Measurements from ENCODE around the gene SIGLEC15.

The SIGLEC15 gene

DNA sequence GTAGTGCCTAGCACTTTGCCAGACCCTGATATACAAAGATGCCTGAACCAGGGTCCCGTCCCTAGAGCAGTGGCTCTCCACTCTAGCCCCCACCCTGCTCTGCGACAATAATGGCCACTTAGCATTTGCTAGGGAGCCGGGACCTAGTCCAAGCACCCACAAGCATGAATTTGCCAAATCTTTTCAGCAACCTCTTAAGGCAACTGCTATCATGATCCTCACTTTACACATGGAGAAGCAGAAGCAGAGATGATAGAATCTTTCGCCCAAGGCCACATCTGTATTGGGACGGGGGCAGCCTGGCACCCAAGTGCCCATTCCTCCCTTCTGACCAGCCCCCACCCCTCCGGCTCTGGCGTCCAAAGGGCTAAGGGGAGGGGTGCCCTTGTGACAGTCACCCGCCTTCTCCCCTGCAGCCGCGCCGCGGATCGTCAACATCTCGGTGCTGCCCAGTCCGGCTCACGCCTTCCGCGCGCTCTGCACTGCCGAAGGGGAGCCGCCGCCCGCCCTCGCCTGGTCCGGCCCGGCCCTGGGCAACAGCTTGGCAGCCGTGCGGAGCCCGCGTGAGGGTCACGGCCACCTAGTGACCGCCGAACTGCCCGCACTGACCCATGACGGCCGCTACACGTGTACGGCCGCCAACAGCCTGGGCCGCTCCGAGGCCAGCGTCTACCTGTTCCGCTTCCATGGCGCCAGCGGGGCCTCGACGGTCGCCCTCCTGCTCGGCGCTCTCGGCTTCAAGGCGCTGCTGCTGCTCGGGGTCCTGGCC is 13.0 kb downstream of the SIGLEC15 start:
- H3K4me3 ChIP-seq (ENCODE audit: control insufficient read depth, low read depth, low read length) = no peak overlapping the region
- TF ChIP-seq, protein P1, sequence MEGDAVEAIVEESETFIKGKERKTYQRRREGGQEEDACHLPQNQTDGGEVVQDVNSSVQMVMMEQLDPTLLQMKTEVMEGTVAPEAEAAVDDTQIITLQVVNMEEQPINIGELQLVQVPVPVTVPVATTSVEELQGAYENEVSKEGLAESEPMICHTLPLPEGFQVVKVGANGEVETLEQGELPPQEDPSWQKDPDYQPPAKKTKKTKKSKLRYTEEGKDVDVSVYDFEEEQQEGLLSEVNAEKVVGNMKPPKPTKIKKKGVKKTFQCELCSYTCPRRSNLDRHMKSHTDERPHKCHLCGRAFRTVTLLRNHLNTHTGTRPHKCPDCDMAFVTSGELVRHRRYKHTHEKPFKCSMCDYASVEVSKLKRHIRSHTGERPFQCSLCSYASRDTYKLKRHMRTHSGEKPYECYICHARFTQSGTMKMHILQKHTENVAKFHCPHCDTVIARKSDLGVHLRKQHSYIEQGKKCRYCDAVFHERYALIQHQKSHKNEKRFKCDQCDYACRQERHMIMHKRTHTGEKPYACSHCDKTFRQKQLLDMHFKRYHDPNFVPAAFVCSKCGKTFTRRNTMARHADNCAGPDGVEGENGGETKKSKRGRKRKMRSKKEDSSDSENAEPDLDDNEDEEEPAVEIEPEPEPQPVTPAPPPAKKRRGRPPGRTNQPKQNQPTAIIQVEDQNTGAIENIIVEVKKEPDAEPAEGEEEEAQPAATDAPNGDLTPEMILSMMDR (conservative IDR thresholded peaks at IDR 0.05; ENCODE audit: control insufficient read depth, insufficient read depth, low read depth, low read length) = no peak
- DNase-seq (ENCODE audit: low read depth) = no peak

DNA sequence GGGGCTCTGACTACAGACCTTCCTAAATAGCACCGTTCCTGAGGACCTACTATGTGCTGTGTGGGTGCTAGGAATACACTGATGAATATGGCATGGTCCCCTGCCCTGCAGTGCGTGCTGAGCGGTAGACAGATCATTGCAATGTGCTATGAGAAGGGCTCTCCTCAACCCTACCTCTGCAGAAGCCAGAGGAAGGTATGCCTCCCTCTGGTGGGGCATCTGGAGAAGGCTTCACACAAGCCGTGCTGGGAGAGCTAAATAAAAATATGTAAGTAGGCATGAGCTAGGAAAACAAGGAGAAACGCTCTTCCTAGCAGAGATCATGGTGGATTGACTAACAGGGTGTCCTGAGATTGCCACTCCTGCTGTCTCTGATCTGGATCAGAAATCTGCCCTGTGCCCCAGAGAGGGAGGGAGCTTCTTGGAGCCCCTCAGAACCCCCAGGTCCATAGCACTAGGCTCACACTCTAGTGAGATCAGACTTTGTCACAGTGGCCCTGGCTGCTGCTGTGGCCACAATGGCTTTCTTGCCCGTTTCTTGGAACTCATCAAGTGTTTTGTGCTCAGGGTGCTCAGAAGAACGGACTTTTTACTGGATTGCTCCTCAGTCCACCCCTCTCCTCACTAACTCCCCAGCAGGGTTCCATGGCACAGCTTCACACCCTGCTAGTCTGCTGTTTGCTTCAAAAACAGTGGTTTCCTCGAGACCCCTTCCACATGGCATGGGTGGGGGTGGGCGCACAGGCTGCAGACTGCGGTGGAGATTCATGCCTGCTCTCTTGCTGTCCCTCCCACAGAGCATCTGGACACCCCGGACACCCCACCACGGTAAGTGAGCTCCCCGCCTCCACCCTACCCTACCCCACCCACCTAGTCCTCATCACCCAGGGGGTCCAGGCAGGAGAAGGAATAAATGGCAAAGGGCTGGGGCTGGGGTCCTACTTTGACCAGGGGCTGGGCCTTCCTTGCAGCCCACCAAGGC is 14.2 kb downstream of the SIGLEC15 start:
- DNase-seq (ENCODE audit: low read depth) = peak; percentile 83
- no peak overlapping the region for H3K4me3 ChIP-seq (ENCODE audit: control insufficient read depth, low read depth, low read length)
- TF ChIP-seq, protein P1 (conservative IDR thresholded peaks at IDR 0.05; ENCODE audit: control insufficient read depth, insufficient read depth, low read depth, low read length) = peak; percentile 88

GRCh38 chr18:45841060-45841764 is 15.7 kb downstream of the SIGLEC15 start:
- TF ChIP-seq, protein P1 (conservative IDR thresholded peaks at IDR 0.05; ENCODE audit: control insufficient read depth, insufficient read depth, low read depth, low read length) = no peak
- no peak for DNase-seq (ENCODE audit: low read depth)

DNA sequence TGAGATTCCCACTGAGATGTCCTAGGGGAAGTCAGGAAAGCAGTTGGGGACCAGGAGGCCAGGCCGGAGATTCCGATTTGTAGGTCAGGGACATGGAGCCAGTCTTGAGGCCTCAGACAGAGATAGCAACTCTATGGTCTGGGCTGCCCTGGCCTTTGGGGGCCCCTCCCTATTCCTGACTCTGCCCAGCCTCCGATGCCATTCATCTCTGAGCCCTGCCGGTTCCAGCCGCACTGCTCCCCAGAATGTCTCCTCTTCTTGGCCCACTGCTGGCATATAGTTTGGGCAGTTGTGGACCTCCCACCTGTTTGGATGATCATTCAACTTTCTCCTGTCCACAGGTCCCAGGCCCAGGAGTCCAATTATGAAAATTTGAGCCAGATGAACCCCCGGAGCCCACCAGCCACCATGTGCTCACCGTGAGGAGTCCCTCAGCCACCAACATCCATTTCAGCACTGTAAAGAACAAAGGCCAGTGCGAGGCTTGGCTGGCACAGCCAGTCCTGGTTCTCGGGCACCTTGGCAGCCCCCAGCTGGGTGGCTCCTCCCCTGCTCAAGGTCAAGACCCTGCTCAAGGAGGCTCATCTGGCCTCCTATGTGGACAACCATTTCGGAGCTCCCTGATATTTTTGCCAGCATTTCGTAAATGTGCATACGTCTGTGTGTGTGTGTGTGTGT is 16.4 kb downstream of the SIGLEC15 start:
- DNase-seq (ENCODE audit: low read depth) = no peak
- TF ChIP-seq, protein P1 (conservative IDR thresholded peaks at IDR 0.05; ENCODE audit: control insufficient read depth, insufficient read depth, low read depth, low read length) = no peak
- no peak overlapping the region for H3K4me3 ChIP-seq (ENCODE audit: control insufficient read depth, low read depth, low read length)

More at GRCh38 chr18:45841060-45841764, 15.7 kb downstream of the SIGLEC15 start:
- no peak overlapping the region for H3K4me3 ChIP-seq (ENCODE audit: control insufficient read depth, low read depth, low read length)

DNA sequence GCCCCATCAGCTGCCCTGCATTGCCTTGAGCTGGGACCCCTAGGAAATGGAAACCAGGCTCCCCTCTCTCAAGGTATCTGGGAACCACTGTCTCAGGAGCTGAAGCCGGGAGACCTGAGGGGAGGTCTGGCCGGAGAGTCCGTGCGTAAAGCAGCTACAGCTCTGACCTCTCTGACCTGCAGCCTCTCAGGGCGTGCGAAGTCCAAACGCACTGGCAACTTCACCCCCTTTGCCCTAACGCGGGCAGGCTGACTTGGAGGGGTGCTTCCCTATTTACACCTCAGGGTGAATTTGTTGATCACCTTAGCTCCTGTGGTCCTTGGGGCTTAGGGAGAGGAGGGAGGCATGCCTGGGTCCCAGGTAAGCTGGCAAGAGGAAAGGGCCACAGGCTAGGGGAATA is 17.5 kb downstream of the SIGLEC15 start:
- no peak overlapping the region for H3K4me3 ChIP-seq (ENCODE audit: control insufficient read depth, low read depth, low read length)
- TF ChIP-seq, protein P1 (conservative IDR thresholded peaks at IDR 0.05; ENCODE audit: control insufficient read depth, insufficient read depth, low read depth, low read length) = no peak
- no peak for DNase-seq (ENCODE audit: low read depth)

- TF ChIP-seq, protein P1 (conservative IDR thresholded peaks at IDR 0.05; ENCODE audit: control insufficient read depth, insufficient read depth, low read depth, low read length) = no peak
- DNase-seq (ENCODE audit: low read depth) = no peak
- H3K4me3 ChIP-seq (ENCODE audit: control insufficient read depth, low read depth, low read length) = no peak overlapping the region
Measured at GRCh38 chr18:45844938-45845337, 19.5 kb downstream of the SIGLEC15 start.

Measured in fibroblast of mammary gland (primary cell).